ENCODE measurements around the gene PALM.

DNA sequence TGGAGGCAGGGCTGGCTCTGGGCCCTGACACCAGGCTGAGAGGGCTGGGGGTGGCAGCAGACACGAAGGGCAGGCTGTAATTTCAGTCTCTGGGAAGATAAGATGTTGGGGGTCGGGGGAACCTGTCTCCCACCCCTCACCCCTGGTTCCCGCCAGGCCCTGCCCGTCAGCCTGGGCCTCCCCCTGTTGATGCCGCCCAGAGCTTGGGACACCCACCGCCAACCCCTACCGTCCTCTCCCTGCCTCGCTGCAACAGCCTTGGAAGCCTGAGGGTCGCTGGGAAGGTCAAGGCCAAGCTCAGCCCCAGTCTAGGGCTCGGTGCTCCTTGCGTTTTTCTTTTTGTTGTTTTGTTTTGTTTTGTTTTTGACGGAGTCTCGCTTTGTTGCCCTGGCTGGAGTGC lies 14.5 kb downstream of the PALM start:
- TF ChIP-seq JUND (IDR thresholded peaks at IDR 0.05; ENCODE audit: low read depth, low read length), result no peak
- no peak for TF ChIP-seq ESRRA (IDR thresholded peaks at IDR 0.05; ENCODE audit: low read length)
- TF ChIP-seq SP1 (IDR thresholded peaks at IDR 0.05; ENCODE audit: low read depth, low read length), result no peak
- TF ChIP-seq, protein P1, sequence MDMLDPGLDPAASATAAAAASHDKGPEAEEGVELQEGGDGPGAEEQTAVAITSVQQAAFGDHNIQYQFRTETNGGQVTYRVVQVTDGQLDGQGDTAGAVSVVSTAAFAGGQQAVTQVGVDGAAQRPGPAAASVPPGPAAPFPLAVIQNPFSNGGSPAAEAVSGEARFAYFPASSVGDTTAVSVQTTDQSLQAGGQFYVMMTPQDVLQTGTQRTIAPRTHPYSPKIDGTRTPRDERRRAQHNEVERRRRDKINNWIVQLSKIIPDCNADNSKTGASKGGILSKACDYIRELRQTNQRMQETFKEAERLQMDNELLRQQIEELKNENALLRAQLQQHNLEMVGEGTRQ (IDR thresholded peaks at IDR 0.05; ENCODE audit: borderline replicate concordance, low read depth, low read length), result no peak
- TF ChIP-seq TAF1 (IDR thresholded peaks at IDR 0.05; ENCODE audit: borderline replicate concordance, low read depth, low read length), result no peak
- TF ChIP-seq ZNF24 (IDR thresholded peaks at IDR 0.05), result no peak
- TF ChIP-seq, protein P2, sequence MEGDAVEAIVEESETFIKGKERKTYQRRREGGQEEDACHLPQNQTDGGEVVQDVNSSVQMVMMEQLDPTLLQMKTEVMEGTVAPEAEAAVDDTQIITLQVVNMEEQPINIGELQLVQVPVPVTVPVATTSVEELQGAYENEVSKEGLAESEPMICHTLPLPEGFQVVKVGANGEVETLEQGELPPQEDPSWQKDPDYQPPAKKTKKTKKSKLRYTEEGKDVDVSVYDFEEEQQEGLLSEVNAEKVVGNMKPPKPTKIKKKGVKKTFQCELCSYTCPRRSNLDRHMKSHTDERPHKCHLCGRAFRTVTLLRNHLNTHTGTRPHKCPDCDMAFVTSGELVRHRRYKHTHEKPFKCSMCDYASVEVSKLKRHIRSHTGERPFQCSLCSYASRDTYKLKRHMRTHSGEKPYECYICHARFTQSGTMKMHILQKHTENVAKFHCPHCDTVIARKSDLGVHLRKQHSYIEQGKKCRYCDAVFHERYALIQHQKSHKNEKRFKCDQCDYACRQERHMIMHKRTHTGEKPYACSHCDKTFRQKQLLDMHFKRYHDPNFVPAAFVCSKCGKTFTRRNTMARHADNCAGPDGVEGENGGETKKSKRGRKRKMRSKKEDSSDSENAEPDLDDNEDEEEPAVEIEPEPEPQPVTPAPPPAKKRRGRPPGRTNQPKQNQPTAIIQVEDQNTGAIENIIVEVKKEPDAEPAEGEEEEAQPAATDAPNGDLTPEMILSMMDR (IDR thresholded peaks at IDR 0.05 in 2 of 3, conservative IDR thresholded peaks at IDR 0.05 in 1 of 3; ENCODE audit: control insufficient read depth in 2 of 3, extremely low read depth in 1 of 3, insufficient read depth in 1 of 3, low read depth in 3 of 3, low read length in 3 of 3), result no peak
- TF ChIP-seq SIN3A (IDR thresholded peaks at IDR 0.05; ENCODE audit: low read depth, low read length), result no peak
- TF ChIP-seq POLR2A (IDR thresholded peaks at IDR 0.05; ENCODE audit: low read depth, low read length), result no peak
